HCT116 (cell line): Measurements from ENCODE around the gene ACE2. TPM values are rescaled to one million over a fixed set of nuclear protein-coding genes. Genes with fewer than 3 reads are reported as not detected.

ENCODE experiments used
- ATAC-seq: fragments of 200-7000 bp; cut with Tn5 transposase; 2 replicates; pipeline ENCODE4 v1.9.1; 2020; ENCODE audit warnings: mild to moderate bottlenecking, moderate library complexity
- BruUV-seq: library from RNA; stranded (reverse); fragments of 400-500 nt; replicated peaks from 2 replicates; lab custom pipeline; 2021; lab: Mats Ljungman, UMichigan
- CTCF ChIA-PET: fragments of 300-600 bp; sonication (Branson Sonifier 250); formaldehyde crosslinking; loops from one replicate; lab custom pipeline; 2021; ENCODE audit warnings: antibody characterized with exemption; lab: Charles Lee
- POLR2A ChIA-PET: fragments of 300-600, 350-600 bp; sonication (Branson Sonifier 250); formaldehyde crosslinking; loops from one replicate; lab custom pipeline; 2021; ENCODE audit warnings: antibody characterized with exemption; lab: Charles Lee
- RAD21 ChIA-PET, 2 experiments: fragments of 300-600 bp; sonication (Branson Sonifier 250); formaldehyde crosslinking; loops; one replicate each; lab custom pipeline; 2023; ENCODE audit warnings: low total read pairs in 2 of 2; ENCODE audit not compliant: uncharacterized antibody in 2 of 2, unreplicated experiment in 2 of 2, low non-redundant PET in 1 of 2; lab: Charles Lee
- DNase-seq: peaks from one replicate; pipeline ENCODE4 v3.0.0-alpha.2; 2010; ENCODE audit warnings: low read depth, low spot score
- H2AFZ ChIP-seq: fragments of 200-600 bp; shearing (Covaris generic), sonication (generic); 2 replicates; pipeline ENCODE4 v1.6.1; 2017; ENCODE audit warnings: low read depth, mixed run types, mixed read lengths, antibody characterized with exemption, low read length; ENCODE audit not compliant: poor library complexity, severe bottlenecking
- H3K27ac ChIP-seq: 2 replicates; pipeline ENCODE4 v1.5.1; 2012; ENCODE audit warnings: low read depth, low read length
- H3K27me3 ChIP-seq: fragments of 200-600 bp; sonication (generic); 2 replicates; pipeline ENCODE4 v1.6.1; 2016; ENCODE audit warnings: mixed run types, low read length, mixed read lengths; ENCODE audit not compliant: insufficient read depth
- H3K36me3 ChIP-seq, 2 experiments: fragments of 200-500 bp in 1 of 2; fragments of 200-600 bp in 1 of 2; sonication (Bioruptor generic) in 1 of 2; sonication (generic) in 1 of 2; 2 replicates each; pipeline versions ENCODE4 v1.5.1 to v1.6.1; 2014 to 2016; ENCODE audit warnings: low read length in 2 of 2, inconsistent platforms in 1 of 2, mixed read lengths in 1 of 2, mixed run types in 1 of 2; ENCODE audit not compliant: insufficient read depth in 2 of 2, control insufficient read depth in 1 of 2
- H3K4me1 ChIP-seq, 2 experiments: fragments of 200-600 bp in 1 of 2; sonication (generic) in 1 of 2; 2 replicates each; pipeline versions ENCODE4 v1.5.1 to v1.6.1; 2012 to 2017; ENCODE audit warnings: low read length in 2 of 2, inconsistent platforms in 1 of 2, mild to moderate bottlenecking in 1 of 2, mixed read lengths in 1 of 2, mixed run types in 1 of 2, moderate library complexity in 1 of 2; ENCODE audit not compliant: insufficient read depth in 2 of 2, control insufficient read depth in 1 of 2
- H3K4me2 ChIP-seq: fragments of 200-600 bp; sonication (generic); 2 replicates; pipeline ENCODE4 v1.6.1; 2017; ENCODE audit warnings: mixed run types, low read length, mixed read lengths
- H3K4me3 ChIP-seq, 2 experiments: fragments of 200-600 bp in 1 of 2; sonication (generic) in 1 of 2; replicated peaks in 1 of 2; 2 replicates each; pipeline ENCODE4 v1.5.1; 2011 to 2016; ENCODE audit warnings: low read length in 2 of 2, control low read depth in 1 of 2, low read depth in 1 of 2, mild to moderate bottlenecking in 1 of 2, mixed read lengths in 1 of 2, mixed run types in 1 of 2
- H3K79me2 ChIP-seq: fragments of 200-600 bp; sonication (generic); 2 replicates; pipeline ENCODE4 v1.6.1; 2017; ENCODE audit warnings: mild to moderate bottlenecking, mixed run types, low read length, moderate library complexity, mixed read lengths; ENCODE audit not compliant: insufficient read depth
- H3K9ac ChIP-seq: fragments of 200-600 bp; sonication (generic); 2 replicates; pipeline ENCODE4 v1.6.1; 2016; ENCODE audit warnings: low read length, mixed read lengths
- H3K9me2 ChIP-seq: fragments of 200-600 bp; sonication (generic), shearing (Covaris generic); 2 replicates; pipeline ENCODE4 v1.6.1; 2017; ENCODE audit warnings: mixed run types, mild to moderate bottlenecking, moderate library complexity; ENCODE audit not compliant: insufficient read depth
- H3K9me3 ChIP-seq, 2 experiments: fragments of 200-500 bp in 1 of 2; fragments of 200-600 bp in 1 of 2; sonication (Bioruptor generic) in 1 of 2; sonication (generic) in 1 of 2; 2 replicates each; pipeline ENCODE4 v1.6.1; 2014 to 2017; ENCODE audit warnings: low read length in 2 of 2, mixed read lengths in 2 of 2, inconsistent platforms in 1 of 2, low read depth in 1 of 2, mild to moderate bottlenecking in 1 of 2, mixed run types in 1 of 2, moderate library complexity in 1 of 2; ENCODE audit not compliant: control insufficient read depth in 1 of 2, insufficient read depth in 1 of 2
- H4K20me1 ChIP-seq: fragments of 200-600 bp; sonication (generic), shearing (Covaris generic); 2 replicates; pipeline ENCODE4 v1.6.1; 2017; ENCODE audit warnings: mixed run types, mild to moderate bottlenecking, moderate library complexity; ENCODE audit not compliant: insufficient read depth
- ATF3 ChIP-seq: IDR thresholded peaks from 2 replicates; pipeline ENCODE4 v1.6.1; 2012
- CBX3 ChIP-seq: IDR thresholded peaks from 2 replicates; pipeline ENCODE4 v1.6.1; 2012; ENCODE audit warnings: low read depth
- CEBPB ChIP-seq: IDR thresholded peaks from 2 replicates; pipeline ENCODE4 v1.6.1; 2012; ENCODE audit warnings: low read depth
- ELF1 ChIP-seq: IDR thresholded peaks from 2 replicates; pipeline ENCODE4 v1.6.1; 2012; ENCODE audit warnings: low read depth, borderline replicate concordance
- EZH2 ChIP-seq: fragments of 200-600 bp; sonication (generic); IDR thresholded peaks from 2 replicates; pipeline ENCODE4 v1.6.1; 2017; ENCODE audit warnings: antibody characterized with exemption, mixed run types
- EZH2phosphoT487 ChIP-seq: fragments of 200-600 bp; IDR thresholded peaks from 2 replicates; pipeline ENCODE4 v1.6.1; 2018; ENCODE audit warnings: antibody characterized with exemption, borderline replicate concordance
- FOSL1 ChIP-seq: IDR thresholded peaks from 2 replicates; pipeline ENCODE4 v1.6.1; 2012; ENCODE audit warnings: low read depth
- MAX ChIP-seq: IDR thresholded peaks from 2 replicates; pipeline ENCODE4 v1.6.1; 2012
- POLR2A ChIP-seq: IDR thresholded peaks from 2 replicates; pipeline ENCODE4 v1.7.0; 2011; ENCODE audit warnings: borderline replicate concordance; ENCODE audit not compliant: insufficient read depth, insufficient read length; ENCODE audit errors: extremely low read depth
- POLR2AphosphoS5 ChIP-seq: IDR thresholded peaks from 2 replicates; pipeline ENCODE4 v1.6.1; 2011; ENCODE audit warnings: mild to moderate bottlenecking, low read depth, low read length, moderate library complexity
- SIN3A ChIP-seq: IDR thresholded peaks from 2 replicates; pipeline ENCODE4 v1.6.1; 2012; ENCODE audit warnings: low read depth
- SP1 ChIP-seq: IDR thresholded peaks from 2 replicates; pipeline ENCODE4 v1.6.1; 2012; ENCODE audit warnings: low read depth
- SRF ChIP-seq: IDR thresholded peaks from 2 replicates; pipeline ENCODE4 v1.6.1; 2012; ENCODE audit warnings: low read depth
- TCF7L2 ChIP-seq: IDR thresholded peaks from 2 replicates; pipeline ENCODE4 v1.7.0; 2011; ENCODE audit warnings: borderline replicate concordance, inconsistent platforms; ENCODE audit not compliant: insufficient read depth, insufficient read length; ENCODE audit errors: extremely low read depth
- ZFX ChIP-seq: fragments of 450-650 bp; IDR thresholded peaks from 2 replicates; pipeline ENCODE4 v1.6.1; 2017
- ZNF274 ChIP-seq: fragments of 200-500 bp; sonication (Bioruptor generic); IDR thresholded peaks from 2 replicates; pipeline ENCODE4 v1.6.1; 2014; ENCODE audit warnings: mild to moderate bottlenecking, low read depth, low read length, inconsistent platforms
- intact Hi-C: fragments of 100-400 bp; cut with micrococcal nuclease; formaldehyde crosslinking; loops from 2 replicates; pipeline ENCODE4 v1.10.0; 2022
- total RNA-seq: library from RNA; stranded (reverse); gene quantifications from one replicate; pipeline ENCODE4 v1.2.1, GENCODE V29; 2021; ENCODE audit not compliant: unreplicated experiment

Gene ACE2
- total RNA-seq, 1 experiment from 2014 or later = not detected

- Histone ChIP-seq H4K20me1 (no peaks in the 10 kb centered on the region), H3K27me3 (no peaks in the 10 kb centered on the region), H3K36me3 (no peaks in the 10 kb centered on the region), H3K4me3 (no peak overlapping the region), H3K9ac (no peak overlapping the region), H3K4me1 (no peaks in the 10 kb centered on the region), H3K79me2 (no peaks in the 10 kb centered on the region), H2AFZ (no peak overlapping the region), H3K9me2 (no peaks in the 10 kb centered on the region), H3K9me3 (no peaks in the 10 kb centered on the region), H3K4me2 (no peak overlapping the region), H3K27ac (no peak overlapping the region)
- POLR2A ChIA-PET = no interaction called here
- BruUV-seq = no TSS peak
- DNase-seq (no peak), ATAC-seq (no peak)
- CTCF ChIA-PET = no interaction called here
- RAD21 ChIA-PET = no interaction called here
- no peak for TF ChIP-seq MAX
- no peak for TF ChIP-seq ELF1
- TF ChIP-seq ZNF274 = no peak
- TF ChIP-seq CBX3 = no peak
- no peak for TF ChIP-seq FOSL1
- no peak for TF ChIP-seq ATF3
- no peak for TF ChIP-seq SRF
- TF ChIP-seq EZH2 = no peak
- no peak for TF ChIP-seq CEBPB
- TF ChIP-seq SP1 = no peak
- TF ChIP-seq POLR2AphosphoS5 = no peak
- no peak for TF ChIP-seq SIN3A
- TF ChIP-seq EZH2phosphoT487 = no peak
- TF ChIP-seq POLR2A = no peak
- no peak for TF ChIP-seq ZFX
- TF ChIP-seq TCF7L2 = no peak
- intact Hi-C loops = no loop called here
Measured at GRCh38 chrX:15523088-15523487, 77.7 kb downstream of the ACE2 start.
